GM18858 (cell line): ENCODE measurements around the gene NME2.

Experiments used
- ATAC-seq: cut with Tn5 transposase; IDR thresholded peaks from one replicate; pipeline ENCODE4 v1.9.1; 2021; ENCODE audit not compliant: unreplicated experiment

The NME2 gene

DNA sequence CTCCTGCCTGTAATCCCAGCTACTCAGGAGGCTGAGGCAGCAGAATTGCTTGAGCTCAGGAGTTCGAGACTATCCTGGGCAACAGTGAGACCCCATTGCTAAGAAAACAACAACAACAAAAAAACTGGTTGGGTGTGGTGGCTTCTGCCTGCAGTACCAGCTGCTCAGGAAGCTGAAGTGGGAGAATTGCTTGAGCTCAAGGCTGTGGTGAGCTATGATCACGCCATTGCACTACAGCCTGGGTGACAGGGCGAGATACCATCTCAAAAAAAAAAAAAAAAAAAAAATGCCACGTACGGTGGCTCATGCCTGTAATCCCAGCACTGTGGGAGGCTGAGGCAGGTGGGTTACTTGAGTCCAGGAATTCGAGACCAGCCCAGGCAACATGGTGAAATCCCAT lies 34.1 kb downstream of the NME2 start:
- ATAC-seq = no peak

DNA sequence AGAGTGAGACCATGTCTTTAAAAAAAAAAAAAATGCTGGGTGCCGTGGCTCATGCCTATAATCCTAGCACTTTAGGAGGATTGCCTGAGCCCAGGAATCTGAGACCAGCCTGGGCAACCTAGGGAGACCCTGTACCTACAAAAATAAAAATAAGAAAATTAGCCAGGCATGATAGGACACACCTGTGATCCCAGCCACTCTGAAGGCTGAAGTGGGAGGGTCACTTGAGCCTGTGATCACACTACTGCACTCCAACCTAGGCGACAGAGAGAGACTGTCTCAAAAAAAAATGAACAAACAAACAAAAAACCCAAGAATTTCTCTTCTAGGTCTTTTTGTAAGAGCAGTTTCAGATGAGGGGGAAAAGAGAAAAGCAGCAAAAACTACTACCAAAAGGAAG lies 34.6 kb downstream of the NME2 start:
- ATAC-seq = no peak

DNA sequence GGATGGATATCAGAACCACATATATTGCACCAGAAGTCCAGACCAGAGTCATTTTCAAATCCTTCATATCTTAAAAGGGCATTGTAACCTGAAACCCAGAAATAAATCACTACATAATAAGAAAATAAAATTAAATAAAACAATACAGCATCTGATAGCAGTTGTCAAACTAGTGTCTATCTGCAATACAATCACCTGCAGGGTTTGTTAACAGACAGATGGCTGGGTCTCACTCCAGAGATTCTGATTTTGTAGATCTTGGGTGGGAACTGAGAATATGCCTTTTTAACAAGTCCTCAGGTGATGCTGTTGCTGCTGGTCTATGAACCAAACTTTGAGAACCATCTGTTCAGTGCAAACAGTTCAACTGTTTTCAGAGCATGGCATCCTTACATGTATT lies 37.6 kb downstream of the NME2 start:
- ATAC-seq = no peak

DNA sequence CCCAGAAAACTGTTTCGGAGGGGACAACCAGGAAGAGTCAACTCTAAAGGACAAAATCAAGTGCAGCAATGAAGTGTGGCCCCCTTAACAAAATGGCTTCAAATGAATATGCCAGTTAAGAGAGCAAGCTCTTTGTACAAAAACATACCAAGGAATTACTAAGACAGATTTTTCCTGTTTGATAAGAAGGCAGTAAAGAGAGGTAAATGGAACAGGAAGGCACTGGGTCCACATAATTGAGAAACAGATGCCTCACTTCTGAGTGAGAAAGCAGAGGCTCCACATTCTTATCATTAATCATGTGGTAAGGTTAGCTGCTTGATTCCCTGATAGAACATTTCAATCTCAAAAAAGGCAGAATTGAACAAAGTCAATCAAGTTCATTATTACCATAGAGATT lies 48.7 kb downstream of the NME2 start:
- no peak for ATAC-seq

DNA sequence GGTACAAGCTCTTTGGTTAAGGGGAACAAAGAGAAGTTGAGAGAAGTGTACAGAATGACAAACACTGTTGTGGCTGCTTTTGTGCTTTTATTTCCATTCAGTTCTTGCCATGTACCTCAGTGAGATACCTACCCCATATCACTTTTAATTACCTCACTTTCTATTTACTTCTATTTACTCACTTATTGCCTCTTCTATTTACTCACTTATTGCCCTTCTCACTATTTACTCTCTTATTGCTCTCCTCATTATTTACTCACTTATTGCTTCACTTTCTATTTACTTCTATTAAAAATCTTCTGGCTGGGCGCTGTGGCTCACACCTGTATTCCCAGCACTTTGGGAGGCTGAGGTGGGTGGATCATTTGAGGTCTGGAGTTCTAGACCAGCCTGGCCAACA lies 51.7 kb downstream of the NME2 start:
- no peak for ATAC-seq

DNA sequence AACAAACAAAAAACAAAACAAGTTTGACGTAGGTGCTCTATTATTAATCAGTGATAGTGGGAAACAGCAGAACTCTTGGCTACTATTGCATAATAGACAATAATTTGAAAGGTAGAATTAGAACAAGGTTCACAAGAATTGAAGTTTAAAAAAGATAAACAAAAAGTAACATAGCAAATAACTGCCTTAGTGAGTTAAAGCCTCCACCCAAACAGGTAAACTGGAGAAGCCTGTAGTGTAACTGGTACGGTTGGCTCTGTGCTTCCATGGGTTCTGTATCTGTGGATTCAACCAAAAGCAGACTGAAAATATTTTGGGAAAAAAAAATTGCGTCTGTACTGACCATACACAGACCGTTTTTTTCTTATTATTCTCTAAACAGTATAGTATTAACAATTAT lies 55.1 kb downstream of the NME2 start:
- no peak for ATAC-seq
